Type B pancreatic cell (in vitro differentiated cells): ENCODE measurements around the gene BRD1. TPM values are rescaled to one million over a fixed set of nuclear protein-coding genes. Genes with fewer than 3 reads are reported as not detected.

Experiments used
- DNase-seq: peaks from one replicate; pipeline ENCODE4 v3.0.0; 2021; ENCODE audit warnings: mixed read lengths; ENCODE audit not compliant: unreplicated experiment; ENCODE audit errors: extremely low spot score
- H3K27ac Mint-ChIP-seq: 2 replicates; pipeline ENCODE4 v1.8.0; 2021; ENCODE audit warnings: mild to moderate bottlenecking, mixed read lengths
- H3K27me3 Mint-ChIP-seq: 2 replicates; pipeline ENCODE4 v1.8.0; 2021; ENCODE audit warnings: mixed read lengths
- H3K36me3 Mint-ChIP-seq: 2 replicates; pipeline ENCODE4 v1.8.0; 2021; ENCODE audit warnings: mixed read lengths
- H3K4me1 Mint-ChIP-seq: one replicate; pipeline ENCODE4 v1.8.0; 2021; ENCODE audit warnings: mixed read lengths; ENCODE audit not compliant: unreplicated experiment
- H3K4me3 Mint-ChIP-seq: 2 replicates; pipeline ENCODE4 v1.8.0; 2021; ENCODE audit warnings: mild to moderate bottlenecking, mixed read lengths
- H3K9me3 Mint-ChIP-seq: 2 replicates; pipeline ENCODE4 v1.8.0; 2021; ENCODE audit warnings: mixed read lengths
- total RNA-seq: library from RNA; stranded (reverse); gene quantifications from 2 replicates; pipeline ENCODE4 v1.2.1, GENCODE V29; 2021; ENCODE audit warnings: low replicate concordance
- TF ChIP-seq, protein P1 (sequence below): fragments of 200-600 bp; sonication (generic); conservative IDR thresholded peaks from 2 replicates; pipeline ENCODE4 v1.5.0; 2021; ENCODE audit warnings: antibody characterized with exemption, mild to moderate bottlenecking

The BRD1 gene
- total RNA-seq, 1 donor from 2014 or later = 53.0 TPM

DNA sequence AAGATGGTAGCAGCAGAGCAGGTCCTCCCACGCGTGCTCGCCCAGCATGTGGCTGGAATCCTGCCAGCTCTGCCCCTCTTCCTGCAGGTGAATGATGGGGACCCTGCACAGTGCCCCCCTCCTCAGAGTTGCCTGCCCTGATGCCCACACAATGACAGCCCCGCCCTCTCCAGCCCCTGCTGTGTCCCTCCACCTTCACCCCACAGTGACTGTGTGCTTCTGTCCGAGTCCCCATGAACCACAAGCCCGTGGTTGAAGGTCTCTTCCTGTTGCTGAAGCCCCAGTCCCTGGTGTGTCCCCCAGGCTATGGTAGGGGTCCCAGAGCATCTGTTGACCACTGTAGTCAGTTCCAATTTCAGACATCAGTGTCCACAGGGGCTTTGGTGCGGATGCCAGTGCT lies 71.0 kb downstream of the BRD1 start:
- peaks cover 5% of the 10 kb centered on the region for H3K4me1 Mint-ChIP-seq
- no peak for DNase-seq
- no peak overlapping the region for H3K4me3 Mint-ChIP-seq
- no peak overlapping the region for H3K27ac Mint-ChIP-seq
- no peaks in the 10 kb centered on the region for H3K9me3 Mint-ChIP-seq
- peaks cover 3% of the 10 kb centered on the region for H3K27me3 Mint-ChIP-seq
- no peaks in the 10 kb centered on the region for H3K36me3 Mint-ChIP-seq
- TF ChIP-seq, protein P1, sequence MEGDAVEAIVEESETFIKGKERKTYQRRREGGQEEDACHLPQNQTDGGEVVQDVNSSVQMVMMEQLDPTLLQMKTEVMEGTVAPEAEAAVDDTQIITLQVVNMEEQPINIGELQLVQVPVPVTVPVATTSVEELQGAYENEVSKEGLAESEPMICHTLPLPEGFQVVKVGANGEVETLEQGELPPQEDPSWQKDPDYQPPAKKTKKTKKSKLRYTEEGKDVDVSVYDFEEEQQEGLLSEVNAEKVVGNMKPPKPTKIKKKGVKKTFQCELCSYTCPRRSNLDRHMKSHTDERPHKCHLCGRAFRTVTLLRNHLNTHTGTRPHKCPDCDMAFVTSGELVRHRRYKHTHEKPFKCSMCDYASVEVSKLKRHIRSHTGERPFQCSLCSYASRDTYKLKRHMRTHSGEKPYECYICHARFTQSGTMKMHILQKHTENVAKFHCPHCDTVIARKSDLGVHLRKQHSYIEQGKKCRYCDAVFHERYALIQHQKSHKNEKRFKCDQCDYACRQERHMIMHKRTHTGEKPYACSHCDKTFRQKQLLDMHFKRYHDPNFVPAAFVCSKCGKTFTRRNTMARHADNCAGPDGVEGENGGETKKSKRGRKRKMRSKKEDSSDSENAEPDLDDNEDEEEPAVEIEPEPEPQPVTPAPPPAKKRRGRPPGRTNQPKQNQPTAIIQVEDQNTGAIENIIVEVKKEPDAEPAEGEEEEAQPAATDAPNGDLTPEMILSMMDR = no peak

DNA sequence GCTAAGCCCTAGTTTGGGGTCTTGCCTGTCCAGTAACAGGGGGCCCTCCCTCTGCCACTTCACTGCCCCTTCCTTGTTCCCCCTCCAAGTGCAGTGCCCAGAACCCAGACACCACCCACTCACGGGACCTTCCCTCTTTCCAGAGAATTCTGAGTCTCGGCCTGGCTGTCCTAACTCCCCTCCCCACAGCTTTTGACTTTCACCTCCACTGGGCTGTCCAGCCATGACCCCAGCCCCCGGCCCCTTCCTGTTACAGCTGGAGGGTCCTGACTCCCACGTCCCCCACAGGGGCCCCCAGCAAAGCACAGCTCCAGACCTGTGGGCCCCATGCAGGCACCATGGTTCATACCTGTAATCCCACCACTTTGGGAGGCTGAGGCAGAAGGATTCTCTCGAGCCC lies 71.5 kb downstream of the BRD1 start:
- H3K4me3 Mint-ChIP-seq = no peak overlapping the region
- no peaks in the 10 kb centered on the region for H3K36me3 Mint-ChIP-seq
- DNase-seq = no peak
- H3K27ac Mint-ChIP-seq = no peak overlapping the region
- peaks cover 5% of the 10 kb centered on the region for H3K4me1 Mint-ChIP-seq
- H3K27me3 Mint-ChIP-seq = peaks cover 3% of the 10 kb centered on the region
- TF ChIP-seq, protein P1 = no peak
- H3K9me3 Mint-ChIP-seq = no peaks in the 10 kb centered on the region

DNA sequence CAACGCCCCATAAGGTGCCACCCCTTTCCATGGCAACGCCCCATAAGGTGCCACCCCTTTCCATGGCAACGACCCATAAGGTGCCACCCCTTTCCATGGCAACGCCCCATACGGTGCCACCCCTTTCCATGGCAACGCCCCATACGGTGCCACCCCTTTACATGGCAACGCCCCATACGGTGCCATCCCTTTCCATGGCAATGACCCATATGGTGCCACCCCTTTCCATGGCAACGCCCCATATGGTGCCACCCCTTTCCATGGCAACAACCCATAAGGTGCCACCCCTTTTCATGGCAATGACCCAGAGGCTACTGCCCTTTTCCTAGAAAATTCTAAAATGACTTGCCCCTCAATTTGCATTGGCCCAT lies 72.1 kb downstream of the BRD1 start:
- TF ChIP-seq, protein P1 = no peak
- Mint-ChIP-seq H3K4me1 (peaks cover 5% of the 10 kb centered on the region), H3K9me3 (no peaks in the 10 kb centered on the region), H3K27ac (no peak overlapping the region), H3K27me3 (peaks cover 3% of the 10 kb centered on the region), H3K4me3 (no peak overlapping the region), H3K36me3 (no peaks in the 10 kb centered on the region)
- no peak for DNase-seq

DNA sequence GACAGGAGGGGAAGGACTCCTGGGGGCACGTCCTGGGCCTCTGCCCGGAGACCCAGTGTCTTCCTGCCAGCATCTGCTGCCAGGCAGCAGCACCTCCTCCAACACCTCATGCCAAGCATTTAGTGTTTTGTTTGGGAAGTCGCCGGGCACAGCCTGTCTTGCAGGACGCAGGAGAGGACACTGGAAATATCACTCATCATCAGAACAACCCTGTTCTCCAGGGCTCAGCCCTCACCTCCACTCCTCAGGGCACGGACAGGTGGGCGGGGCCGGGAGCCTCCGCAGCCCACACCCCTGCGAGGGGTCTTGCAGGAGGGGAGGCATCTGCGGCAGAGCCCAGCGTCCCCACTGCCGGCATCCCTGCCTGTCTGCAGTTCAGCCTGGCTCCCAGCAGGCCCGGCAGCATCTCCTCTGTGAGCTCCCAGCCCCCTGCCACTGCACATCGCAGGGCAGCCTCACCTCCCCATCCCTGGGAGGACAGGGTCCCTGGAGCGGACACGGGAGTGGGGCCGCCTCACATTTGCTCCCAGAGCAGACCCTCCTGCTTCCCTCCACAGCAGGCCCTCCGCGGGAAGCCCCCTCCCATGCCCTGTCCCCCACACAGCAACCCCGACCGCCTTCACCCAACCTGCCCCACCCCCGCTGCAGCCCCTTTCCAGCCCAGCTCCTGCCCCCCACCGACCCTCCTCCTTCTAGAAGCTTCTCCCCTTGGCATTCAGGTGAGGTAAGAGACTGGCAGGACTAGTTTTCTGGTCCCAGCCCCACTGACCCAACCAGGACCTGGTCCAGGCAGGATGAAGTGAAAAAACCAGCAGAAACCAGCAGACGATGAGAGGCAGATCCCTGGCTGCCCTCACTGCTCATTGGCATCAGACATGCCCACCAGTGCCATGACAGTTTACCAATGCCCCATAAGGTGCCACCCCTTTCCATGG lies 72.7 kb downstream of the BRD1 start:
- no peak for DNase-seq
- H3K4me1 Mint-ChIP-seq = peaks cover under 1% of the 10 kb centered on the region
- H3K4me3 Mint-ChIP-seq = no peak overlapping the region
- H3K27me3 Mint-ChIP-seq = peaks cover 3% of the 10 kb centered on the region
- no peak overlapping the region for H3K27ac Mint-ChIP-seq
- TF ChIP-seq, protein P1 = no peak
- H3K36me3 Mint-ChIP-seq = no peaks in the 10 kb centered on the region
- no peaks in the 10 kb centered on the region for H3K9me3 Mint-ChIP-seq

DNA sequence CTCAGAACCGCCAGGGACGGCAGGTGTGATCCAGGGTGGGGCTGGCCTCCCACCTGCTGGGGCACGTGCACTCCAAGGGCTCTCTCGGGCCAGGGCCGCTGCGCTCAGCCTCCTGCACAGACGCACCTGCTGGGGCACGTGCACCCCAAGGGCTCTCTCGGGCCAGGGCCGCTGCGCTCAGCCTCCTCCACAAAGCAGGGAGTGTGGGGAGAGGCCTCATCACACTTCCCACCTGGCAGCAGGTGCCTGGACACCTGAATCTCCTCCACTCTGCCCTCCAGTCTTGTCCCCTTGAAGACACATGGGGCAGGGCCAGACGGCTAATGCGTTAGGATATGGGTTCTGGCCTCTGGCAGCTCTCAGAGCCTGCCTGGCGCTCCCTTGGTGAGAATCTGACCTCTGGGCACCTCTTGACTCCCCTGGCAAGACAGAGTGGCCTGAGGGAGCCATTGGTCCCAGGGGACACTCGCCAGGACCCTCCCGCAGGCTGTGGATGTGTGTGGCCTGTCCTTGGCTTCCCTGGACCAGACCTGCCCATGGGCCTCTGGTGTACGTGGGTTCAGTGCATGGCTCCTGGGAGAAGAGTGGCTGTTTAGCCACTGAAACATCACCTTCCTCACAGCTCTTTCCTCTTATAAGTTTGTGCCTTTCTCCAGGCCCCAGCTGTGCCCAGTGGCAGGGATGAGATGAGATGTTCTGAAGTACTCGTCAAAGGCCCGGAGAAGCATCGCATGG lies 73.5 kb downstream of the BRD1 start:
- DNase-seq = no peak
- Mint-ChIP-seq H3K27me3 (peaks cover 3% of the 10 kb centered on the region), H3K4me1 (no peaks in the 10 kb centered on the region), H3K27ac (no peak overlapping the region), H3K4me3 (no peak overlapping the region), H3K36me3 (no peaks in the 10 kb centered on the region), H3K9me3 (no peaks in the 10 kb centered on the region)
- TF ChIP-seq, protein P1 = no peak
